Neural crest cell (in vitro differentiated cells): Measurements from ENCODE around the gene TET1. TPM values are rescaled to one million over a fixed set of nuclear protein-coding genes. Genes with fewer than 3 reads are reported as not detected.

ENCODE experiments used
- DNase-seq: peaks from one replicate; pipeline ENCODE4 v3.0.0; 2021; ENCODE audit warnings: low read depth, mixed read lengths, low spot score
- H3K27ac Mint-ChIP-seq: one replicate; pipeline ENCODE4 v1.8.0; 2021; ENCODE audit warnings: mild to moderate bottlenecking, mixed read lengths; ENCODE audit not compliant: unreplicated experiment
- H3K27me3 Mint-ChIP-seq: 2 replicates; pipeline ENCODE4 v1.8.0; 2021; ENCODE audit warnings: low read depth, mild to moderate bottlenecking, mixed read lengths
- H3K36me3 Mint-ChIP-seq: 2 replicates; pipeline ENCODE4 v1.8.0; 2021; ENCODE audit warnings: low read depth, mild to moderate bottlenecking, mixed read lengths
- H3K4me1 Mint-ChIP-seq: 2 replicates; pipeline ENCODE4 v1.8.0; 2021; ENCODE audit warnings: mixed read lengths
- H3K4me3 Mint-ChIP-seq: one replicate; pipeline ENCODE4 v1.8.0; 2021; ENCODE audit warnings: mild to moderate bottlenecking, mixed read lengths
- H3K9me3 Mint-ChIP-seq: 2 replicates; pipeline ENCODE4 v1.8.0; 2021; ENCODE audit warnings: mixed read lengths
- total RNA-seq: library from RNA; stranded (reverse); gene quantifications from 2 replicates; pipeline ENCODE4 v1.2.1, GENCODE V29; 2021
- TF ChIP-seq, protein P1 (sequence below): fragments of 200-600 bp; sonication (generic); conservative IDR thresholded peaks from 2 replicates; pipeline ENCODE4 v1.5.0; 2021; ENCODE audit warnings: antibody characterized with exemption, mild to moderate bottlenecking

TET1 gene
- total RNA-seq, 1 donor from 2014 or later: 27.7 TPM

GRCh38 chr10:68560943-68561864 lies 1.1 kb downstream of the TET1 start:
- H3K27me3 Mint-ChIP-seq: no peaks in the 10 kb centered on the region
- H3K27ac Mint-ChIP-seq: peak overlapping the region; percentile 79
- peaks cover 55% of the 10 kb centered on the region for H3K4me1 Mint-ChIP-seq
- H3K36me3 Mint-ChIP-seq: peaks cover 3% of the 10 kb centered on the region
- peak overlapping the region; percentile 91 for H3K4me3 Mint-ChIP-seq
- TF ChIP-seq, protein P1, sequence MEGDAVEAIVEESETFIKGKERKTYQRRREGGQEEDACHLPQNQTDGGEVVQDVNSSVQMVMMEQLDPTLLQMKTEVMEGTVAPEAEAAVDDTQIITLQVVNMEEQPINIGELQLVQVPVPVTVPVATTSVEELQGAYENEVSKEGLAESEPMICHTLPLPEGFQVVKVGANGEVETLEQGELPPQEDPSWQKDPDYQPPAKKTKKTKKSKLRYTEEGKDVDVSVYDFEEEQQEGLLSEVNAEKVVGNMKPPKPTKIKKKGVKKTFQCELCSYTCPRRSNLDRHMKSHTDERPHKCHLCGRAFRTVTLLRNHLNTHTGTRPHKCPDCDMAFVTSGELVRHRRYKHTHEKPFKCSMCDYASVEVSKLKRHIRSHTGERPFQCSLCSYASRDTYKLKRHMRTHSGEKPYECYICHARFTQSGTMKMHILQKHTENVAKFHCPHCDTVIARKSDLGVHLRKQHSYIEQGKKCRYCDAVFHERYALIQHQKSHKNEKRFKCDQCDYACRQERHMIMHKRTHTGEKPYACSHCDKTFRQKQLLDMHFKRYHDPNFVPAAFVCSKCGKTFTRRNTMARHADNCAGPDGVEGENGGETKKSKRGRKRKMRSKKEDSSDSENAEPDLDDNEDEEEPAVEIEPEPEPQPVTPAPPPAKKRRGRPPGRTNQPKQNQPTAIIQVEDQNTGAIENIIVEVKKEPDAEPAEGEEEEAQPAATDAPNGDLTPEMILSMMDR: no peak
- H3K9me3 Mint-ChIP-seq: no peaks in the 10 kb centered on the region
- peak; percentile 46 for DNase-seq

- peak; percentile 24 for DNase-seq
- H3K27me3 Mint-ChIP-seq: no peaks in the 10 kb centered on the region
- TF ChIP-seq, protein P1: no peak
- no peaks in the 10 kb centered on the region for H3K9me3 Mint-ChIP-seq
- H3K4me3 Mint-ChIP-seq: peak overlapping the region; percentile 91
- H3K27ac Mint-ChIP-seq: no peak overlapping the region
- H3K4me1 Mint-ChIP-seq: peaks cover 56% of the 10 kb centered on the region
- peaks cover 3% of the 10 kb centered on the region for H3K36me3 Mint-ChIP-seq
These were observed 1.9 kb downstream of the TET1 start for GRCh38 chr10:68561865-68562649.

DNA sequence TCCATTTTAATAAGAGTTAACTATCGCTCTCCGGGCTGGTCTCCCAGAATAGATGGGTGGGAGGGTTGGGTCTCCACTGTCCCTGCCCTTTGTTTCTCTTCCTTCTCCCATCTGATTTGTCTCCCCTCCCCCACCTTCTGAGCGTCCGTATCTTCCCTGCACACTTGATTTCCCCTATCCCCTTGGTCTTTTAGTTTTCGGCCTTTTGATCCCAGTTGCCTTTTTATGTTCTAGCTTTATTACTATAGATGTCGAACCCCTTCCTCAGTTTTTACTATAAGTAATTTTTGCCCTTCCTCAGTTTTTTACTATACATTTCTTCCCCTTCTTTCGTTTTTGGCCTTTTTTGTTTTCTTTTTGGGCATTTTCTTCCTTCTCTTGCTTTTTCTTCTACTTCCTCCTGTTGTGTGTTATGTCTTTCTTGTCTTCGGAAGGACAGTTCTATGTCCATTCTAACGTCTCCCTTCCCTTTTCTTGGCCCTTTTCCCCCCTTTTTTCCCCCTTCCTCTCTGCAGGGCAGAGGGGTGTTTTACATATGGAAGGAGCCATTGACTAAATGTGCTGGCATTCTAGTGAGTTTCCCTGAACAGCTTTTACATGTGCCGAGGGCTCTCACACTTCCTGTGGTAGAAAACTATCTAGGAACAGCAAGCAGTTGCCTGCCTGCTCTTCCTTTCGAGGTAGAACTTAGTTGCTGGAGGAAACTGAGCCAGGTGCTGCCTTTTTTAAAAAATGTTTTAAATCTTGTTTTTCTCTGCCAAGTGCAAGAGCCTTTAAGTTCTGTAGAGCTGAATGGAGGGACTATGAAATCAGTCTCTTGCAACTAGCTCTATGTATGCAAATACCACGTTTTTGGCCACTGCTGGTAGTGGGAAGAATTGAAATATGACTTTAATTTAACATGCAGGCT lies 2.8 kb downstream of the TET1 start:
- peak overlapping the region; percentile 91 for H3K4me3 Mint-ChIP-seq
- peak overlapping the region; percentile 15 for H3K27ac Mint-ChIP-seq
- H3K4me1 Mint-ChIP-seq: peaks cover 56% of the 10 kb centered on the region
- H3K27me3 Mint-ChIP-seq: no peaks in the 10 kb centered on the region
- no peaks in the 10 kb centered on the region for H3K9me3 Mint-ChIP-seq
- DNase-seq: peak; percentile 15
- H3K36me3 Mint-ChIP-seq: peaks cover 3% of the 10 kb centered on the region
- TF ChIP-seq, protein P1: no peak

DNA sequence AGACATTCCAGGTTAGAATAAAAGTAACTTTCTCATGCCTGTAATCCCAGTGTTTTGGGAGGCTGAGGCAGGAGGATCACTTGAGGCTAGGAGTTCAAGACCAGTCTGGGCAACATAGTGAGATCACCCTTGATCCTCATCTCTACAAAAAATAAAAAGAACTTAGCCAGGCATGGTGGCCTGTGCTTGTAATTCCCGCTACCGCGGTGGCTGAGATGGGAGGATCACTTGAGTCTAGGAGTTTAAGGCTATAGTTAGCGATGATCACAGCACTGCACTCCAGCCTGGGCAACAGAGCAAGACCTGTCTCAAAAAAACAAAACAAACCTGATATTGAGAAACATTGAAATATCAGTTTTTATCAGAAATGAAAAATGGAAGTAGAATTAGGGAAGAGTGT lies 4.6 kb downstream of the TET1 start:
- Mint-ChIP-seq H3K27ac (no peak overlapping the region), H3K36me3 (peaks cover 3% of the 10 kb centered on the region), H3K9me3 (no peaks in the 10 kb centered on the region), H3K27me3 (no peaks in the 10 kb centered on the region), H3K4me3 (peak overlapping the region; percentile 54), H3K4me1 (peaks cover 50% of the 10 kb centered on the region)
- TF ChIP-seq, protein P1: no peak
- DNase-seq: no peak

DNA sequence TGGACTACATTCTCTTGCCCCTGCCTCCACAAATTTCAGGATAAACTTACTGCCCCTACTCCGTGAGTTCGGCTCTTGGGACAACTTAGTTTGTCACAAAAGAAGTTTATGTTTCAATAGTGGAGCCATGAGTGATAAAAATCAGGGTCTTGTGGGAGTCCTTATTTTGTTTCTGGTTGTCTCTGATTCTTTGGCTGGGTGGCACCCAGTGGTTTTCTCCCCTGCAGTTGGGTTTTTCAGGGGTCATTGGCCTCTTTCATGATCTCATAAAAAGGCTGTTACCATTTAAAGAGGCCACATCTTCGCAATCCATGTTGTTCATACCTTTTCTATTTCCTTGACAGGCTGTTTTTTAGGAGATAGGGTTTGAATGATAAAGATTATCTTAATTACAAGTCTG lies 5.5 kb downstream of the TET1 start:
- no peak overlapping the region for H3K27ac Mint-ChIP-seq
- no peaks in the 10 kb centered on the region for H3K9me3 Mint-ChIP-seq
- TF ChIP-seq, protein P1: no peak
- H3K27me3 Mint-ChIP-seq: no peaks in the 10 kb centered on the region
- H3K4me3 Mint-ChIP-seq: peak overlapping the region; percentile 36
- peaks cover 3% of the 10 kb centered on the region for H3K36me3 Mint-ChIP-seq
- no peak for DNase-seq
- H3K4me1 Mint-ChIP-seq: peaks cover 46% of the 10 kb centered on the region
